GM19351 (cell line): ENCODE data around the gene ZNF606.
A peak's percentile ranks its signal among the peaks of the same experiment; 100 is the strongest.
"Not testable (repeated sequence)": the region's sequence is repeated elsewhere in the genome, so short reads cannot be mapped to it uniquely, and the experiment has no call there.

Experiments used
- ATAC-seq: cut with Tn5 transposase; IDR thresholded peaks from one replicate; pipeline ENCODE4 v1.9.1; 2021; ENCODE audit warnings: mild to moderate bottlenecking, moderate library complexity; ENCODE audit not compliant: unreplicated experiment

ZNF606 gene

DNA sequence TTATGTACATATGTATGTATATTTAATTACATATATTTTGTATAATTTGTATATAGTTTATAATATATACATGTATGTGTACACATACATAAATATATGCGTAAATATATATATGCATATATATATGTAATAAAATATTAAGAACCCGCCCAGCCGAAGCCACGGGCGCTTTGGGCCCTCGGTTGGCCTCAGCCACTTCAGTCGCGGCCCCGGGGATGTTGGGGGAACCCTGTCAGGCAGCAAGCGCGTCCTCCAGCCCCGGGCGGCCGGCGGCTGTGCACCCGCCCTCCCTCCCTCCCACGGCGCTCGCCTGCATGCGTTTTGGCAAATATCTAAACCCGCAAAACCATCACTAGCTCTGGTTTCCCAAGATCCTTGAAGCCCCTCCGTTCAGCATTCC lies 7.9 kb upstream of the ZNF606 start:
- no peak for ATAC-seq

DNA sequence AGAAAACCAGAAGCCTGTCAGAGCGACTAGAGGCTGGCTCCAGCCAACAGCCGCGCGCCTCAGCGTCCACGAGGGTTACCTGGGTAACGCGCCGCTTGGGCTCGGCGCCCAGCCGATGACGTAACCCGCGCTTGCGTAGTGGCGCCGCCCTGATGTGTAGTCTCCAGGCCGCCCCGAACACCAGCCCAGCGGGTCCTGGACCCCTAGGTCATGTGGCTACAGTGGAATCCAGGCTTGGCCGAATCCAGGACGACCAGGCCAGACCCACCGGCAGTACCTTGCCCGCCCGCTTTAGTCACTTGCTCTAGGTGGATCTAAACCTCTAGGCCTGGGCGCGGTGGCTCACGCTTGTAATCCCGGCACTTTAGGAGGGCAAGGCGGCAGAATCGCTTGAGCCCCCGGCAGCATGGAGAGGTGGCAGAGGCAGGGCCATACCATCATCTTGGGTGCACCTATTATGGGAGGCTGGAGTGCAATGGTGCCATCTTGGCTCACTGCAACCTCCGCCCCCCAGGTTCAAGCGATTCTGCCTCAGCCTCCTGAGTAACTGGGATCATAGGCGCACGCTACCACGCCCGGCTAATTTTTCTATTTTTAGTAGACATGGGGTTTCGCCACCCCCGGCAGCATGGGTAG lies 7.2 kb upstream of the ZNF606 start:
- peak; percentile 61 for ATAC-seq

DNA sequence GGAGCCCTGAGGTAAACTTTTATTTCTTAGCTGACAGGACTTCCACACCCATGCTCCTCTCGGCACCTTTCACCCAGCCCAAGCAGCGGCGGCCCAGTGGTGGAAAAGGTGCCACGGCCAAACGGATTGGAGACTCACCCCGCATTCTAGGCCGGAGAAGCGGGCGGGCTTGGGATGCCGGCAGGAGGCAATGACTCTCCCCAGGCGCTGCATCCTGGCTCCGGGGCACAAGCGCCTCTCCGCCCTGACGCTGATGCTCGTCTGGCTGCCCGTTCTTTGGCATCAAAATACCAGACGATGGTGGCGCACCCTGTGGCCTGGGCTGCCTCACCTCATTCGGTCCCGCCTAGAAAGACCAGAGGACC lies 6.7 kb upstream of the ZNF606 start:
- ATAC-seq, result no peak

DNA sequence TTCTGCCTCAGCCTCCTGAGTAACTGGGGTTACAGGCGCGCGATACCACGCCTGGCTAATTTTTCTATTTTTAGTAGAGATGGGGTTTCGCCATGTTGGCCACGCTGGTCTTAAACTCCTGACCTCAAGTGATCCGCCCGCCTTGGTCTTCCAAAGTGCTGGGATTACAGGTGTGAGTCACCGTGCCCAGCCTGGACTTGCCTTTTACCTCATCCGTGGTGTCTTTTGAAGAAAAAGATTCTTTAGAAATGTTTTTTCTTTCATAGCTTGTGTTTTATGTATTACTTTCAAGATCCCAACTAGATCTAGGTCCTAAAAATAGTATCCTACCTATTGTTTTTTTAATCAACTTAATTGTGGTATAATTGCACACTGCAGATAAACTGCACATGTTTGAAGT lies 6.3 kb upstream of the ZNF606 start:
- ATAC-seq, result not testable (repeated sequence)

DNA sequence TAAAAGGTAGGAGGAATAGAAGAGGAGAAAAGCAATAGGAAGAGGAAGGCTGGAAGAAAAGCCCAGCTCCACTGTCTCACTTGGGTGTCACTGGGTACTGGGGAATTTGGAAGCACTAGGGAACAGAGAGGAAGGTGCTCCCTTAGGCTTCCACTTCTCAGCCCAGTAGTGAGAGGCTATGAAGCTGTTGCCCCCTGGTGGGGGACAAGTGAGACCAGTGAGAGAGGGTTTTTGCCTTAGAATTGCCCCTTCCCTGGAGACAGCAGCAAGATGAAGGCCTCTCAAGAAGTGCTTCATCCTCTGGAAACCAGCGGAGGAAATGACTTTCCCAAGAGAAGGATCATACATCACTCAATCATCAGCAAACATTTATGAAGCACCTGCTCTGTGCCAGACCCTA lies 4.7 kb upstream of the ZNF606 start:
- ATAC-seq, result no peak

DNA sequence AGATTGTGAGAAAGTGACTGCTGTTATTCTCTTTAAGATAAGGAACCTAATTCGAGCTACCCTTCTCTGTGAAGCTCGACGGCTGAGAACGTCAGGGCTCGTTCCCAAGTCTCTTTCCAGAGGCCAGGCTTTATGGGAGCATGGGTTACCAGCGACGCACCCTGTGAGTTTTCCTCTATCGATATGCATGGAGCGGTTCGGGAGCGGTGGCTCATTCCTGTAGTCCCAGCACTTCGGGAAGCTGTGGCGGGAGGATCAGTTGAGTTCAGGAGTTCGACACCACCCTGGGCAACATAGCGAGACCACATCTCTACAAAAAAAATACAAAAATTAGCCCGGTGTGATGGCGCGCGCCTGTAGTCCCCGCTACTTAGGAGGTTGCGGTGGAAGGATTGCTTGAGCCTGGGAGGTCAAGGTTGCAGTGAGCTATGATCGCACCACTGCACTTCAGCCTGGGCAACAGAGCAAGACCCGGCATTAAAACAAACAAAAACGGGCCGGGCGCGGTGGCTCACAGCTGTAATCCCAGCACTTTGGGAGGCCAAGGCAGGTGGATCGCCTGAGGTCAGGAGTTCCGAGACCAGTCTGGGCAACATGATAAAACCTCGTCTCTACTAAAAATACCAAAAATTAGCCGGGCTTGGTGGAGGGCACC lies 681 bp upstream of the ZNF606 start:
- no peak for ATAC-seq

DNA sequence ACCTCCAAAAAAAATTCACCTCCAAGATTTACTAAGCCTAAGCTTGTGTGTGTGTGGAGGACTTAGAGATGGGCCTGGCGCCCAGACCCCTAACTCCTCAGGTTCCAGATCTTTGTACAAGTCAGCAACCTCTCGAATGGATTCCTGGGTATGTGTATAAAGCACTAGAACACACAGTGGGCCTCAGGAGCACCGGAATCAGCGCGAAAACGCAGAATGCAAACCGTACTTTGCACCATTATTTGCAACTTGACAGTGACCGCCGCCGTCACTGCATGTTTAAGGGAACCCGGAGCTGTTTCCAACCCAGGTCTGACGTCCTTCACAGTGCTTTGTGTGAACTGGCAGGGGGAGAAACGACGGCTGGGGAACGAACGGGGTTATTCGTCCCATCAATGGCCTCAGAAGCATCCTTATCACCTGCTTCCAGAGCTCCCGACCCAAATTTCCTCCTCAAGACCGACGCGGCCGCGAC lies 688 bp downstream of the ZNF606 start:
- ATAC-seq, result no peak

DNA sequence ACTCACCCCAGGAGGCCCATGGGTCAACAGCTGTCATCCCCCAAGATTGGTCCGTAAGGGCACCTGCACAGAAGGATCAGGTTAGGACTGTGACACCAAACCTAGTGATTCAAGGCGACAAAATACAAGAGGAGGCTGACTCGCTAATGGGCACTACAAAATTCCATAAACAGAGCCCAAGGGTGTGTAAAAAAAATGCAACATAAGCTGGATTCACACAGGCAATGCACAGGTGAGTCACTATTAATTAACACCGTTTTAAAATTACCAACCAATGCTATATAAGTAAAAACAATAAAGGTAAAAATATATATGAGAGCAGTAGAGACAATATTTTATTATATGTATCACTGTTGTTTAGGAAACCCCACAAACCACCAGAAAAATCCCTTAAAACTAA lies 1.9 kb downstream of the ZNF606 start:
- ATAC-seq, result no peak

DNA sequence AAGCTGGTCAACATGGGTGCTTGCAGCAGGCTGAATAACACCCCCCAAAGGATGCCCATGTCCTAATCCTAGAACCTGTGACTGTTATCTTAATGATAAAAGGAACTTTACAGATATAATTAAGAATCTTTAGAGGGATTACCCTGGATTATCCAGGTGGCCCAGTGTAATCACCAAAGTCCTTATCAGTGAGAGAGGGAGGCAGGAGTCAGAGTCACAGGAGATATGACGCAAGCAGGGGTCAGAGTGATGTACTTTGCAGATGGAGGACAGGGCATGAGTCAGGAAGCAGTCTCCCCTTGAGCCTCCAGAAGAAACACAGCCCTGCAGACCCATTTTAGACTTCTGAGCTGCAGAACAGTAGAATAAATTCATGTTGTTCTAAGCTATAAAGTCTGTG lies 9.8 kb downstream of the ZNF606 start:
- ATAC-seq, result no peak

DNA sequence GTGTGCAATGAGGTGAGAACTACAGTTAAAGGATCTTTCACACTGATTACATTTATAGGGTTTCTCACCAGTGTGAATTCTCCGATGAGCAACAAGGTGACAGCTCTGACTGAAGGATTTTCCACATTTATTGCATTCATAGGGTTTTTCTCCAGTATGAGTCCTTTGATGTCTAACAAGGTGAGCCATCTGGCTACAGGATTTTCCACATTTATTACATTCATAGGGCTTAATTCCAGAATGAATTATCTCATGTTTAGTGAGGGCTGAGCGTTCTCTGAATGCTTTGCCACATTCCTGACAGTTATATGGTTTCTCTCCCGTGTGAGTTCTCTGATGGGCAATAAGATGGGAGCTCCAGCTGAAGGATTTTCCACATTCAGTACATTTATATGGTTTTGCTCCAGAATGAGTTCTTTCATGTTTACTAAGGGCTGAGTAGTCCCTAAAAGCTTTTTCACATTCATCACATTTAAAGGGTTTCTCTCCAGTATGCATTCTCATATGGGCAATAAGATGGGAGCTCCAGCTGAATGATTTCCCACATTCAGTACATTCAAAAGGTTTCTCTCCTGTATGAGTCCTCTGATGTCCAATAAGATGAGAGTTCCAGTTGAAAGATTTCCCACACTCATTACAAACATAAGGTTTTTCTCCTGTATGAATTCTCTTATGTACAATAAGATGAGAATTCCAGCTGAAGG lies 23.9 kb downstream of the ZNF606 start:
- ATAC-seq, result no peak

DNA sequence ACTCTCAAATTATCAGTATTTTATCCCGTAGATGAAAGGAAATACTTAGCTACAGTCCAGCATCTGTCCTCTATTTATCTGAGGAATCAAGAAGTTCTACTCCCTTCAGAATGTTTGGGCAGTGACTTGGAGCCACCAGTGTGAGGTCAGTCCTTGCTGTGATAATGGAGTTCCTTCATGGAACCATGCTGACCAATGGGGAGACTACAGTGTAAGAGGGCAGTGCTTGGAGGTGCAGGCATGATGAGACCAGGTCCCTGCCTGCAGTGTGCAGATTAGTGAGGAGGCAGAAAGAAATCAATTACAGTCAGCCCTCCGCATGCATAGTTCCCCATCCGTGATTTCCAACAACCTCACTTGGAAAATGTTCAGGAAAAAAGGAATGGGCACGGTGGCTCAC lies 28.2 kb downstream of the ZNF606 start, which contains the start of gene C19orf18:
C19orf18 (minus strand) TSS at position 101 of the 400 bp plus-strand sequence. CDS start 102 bp downstream, outside the sequence.
- ATAC-seq, result no peak

DNA sequence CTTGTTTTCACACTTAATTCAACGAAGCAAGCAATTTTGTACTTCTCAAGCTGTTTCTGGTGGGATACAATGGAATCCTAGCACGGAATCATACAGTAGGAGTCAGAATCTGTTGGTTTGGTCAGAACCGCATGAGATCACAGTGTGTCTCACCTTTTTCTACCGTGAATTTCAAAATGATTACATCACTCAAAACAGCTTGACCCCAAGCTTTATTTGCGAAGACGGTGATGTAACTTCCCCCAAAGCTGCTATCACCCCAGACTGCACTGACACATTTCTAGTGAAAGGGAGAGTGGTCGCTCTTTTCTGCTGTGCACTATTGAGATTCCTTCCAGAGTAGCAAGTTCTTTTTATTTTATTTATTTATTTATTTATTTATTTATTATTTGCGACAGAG lies 37.9 kb downstream of the ZNF606 start:
- no peak for ATAC-seq

DNA sequence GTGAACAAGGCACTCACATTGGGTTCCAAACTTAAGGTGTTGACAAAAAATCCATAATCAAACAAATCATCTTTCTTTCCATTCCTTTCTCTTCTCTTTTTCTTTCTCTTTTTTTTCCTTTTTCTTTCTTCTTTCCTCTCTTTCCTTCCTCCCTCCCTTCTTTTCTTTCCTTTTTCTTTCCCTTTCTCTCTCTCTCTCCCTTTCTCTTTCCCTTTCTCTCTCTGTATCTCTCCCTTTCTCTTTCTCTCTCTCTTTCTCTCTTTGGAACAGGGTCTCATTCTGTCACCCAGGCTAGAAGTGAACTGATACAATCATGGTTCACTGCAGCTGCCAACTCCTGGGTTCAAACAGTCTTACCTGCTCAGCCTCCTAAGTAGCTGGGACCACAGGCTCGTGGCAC lies 40.8 kb downstream of the ZNF606 start:
- no peak for ATAC-seq

DNA sequence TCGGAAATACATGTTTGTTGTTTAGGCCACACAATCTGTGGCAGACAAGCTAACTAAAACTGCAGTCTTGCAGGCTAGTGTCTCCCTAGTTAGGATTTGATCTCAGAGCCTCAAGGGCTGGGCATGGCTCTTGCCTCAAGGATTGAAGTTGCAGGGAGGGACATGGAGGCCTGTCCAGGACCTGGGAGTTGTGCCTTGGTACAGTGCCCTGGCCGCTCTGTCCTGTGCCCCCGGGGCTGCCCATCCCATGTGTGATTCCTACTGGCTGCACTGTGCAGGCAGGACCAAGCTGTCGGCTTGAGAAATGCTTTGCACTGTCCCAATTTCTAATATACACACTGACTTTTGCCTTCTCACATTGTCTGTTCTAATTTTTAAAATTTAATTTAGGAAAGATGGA lies 47.6 kb downstream of the ZNF606 start:
- ATAC-seq, result no peak

DNA sequence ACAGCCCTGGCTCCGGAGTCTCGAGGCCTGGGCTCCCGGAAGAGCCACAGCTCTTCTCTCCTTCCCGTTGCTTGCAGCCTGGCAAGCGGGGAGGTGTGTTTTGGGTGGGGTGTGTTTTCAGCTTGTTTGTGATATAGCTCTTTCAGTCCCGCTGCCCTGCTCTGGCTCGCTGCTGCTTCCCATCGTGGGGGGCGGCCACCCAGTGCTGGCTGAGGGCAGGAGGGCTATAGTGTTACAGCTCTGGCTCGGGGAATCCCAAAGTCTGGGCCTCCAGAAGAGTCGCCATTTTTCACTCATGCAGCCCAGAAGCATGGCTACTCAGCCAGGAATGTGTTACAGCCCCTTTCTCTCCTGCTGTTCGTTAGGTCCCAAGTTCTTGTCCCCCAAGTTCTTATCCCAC lies 52.9 kb downstream of the ZNF606 start:
- ATAC-seq, result no peak

DNA sequence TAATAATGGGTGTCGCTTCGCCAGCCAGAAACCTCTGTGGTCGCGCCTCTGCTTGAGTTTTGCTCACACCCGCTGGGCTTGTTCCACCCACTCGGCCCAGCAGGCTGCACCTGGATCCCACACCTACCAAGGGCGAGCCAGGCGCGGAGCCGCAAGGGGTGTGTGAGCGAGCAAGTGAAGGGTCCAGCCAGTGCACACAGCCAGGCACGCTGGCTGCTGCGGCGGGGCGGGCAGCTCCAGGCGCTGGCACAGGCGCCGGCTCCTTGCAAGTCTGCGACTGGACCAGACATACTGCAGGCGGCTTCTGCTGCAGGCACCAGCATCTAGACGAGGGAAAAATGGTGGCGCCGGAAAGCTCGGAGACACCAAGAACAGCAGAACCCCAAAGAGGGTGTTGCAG lies 53.3 kb downstream of the ZNF606 start:
- no peak for ATAC-seq

DNA sequence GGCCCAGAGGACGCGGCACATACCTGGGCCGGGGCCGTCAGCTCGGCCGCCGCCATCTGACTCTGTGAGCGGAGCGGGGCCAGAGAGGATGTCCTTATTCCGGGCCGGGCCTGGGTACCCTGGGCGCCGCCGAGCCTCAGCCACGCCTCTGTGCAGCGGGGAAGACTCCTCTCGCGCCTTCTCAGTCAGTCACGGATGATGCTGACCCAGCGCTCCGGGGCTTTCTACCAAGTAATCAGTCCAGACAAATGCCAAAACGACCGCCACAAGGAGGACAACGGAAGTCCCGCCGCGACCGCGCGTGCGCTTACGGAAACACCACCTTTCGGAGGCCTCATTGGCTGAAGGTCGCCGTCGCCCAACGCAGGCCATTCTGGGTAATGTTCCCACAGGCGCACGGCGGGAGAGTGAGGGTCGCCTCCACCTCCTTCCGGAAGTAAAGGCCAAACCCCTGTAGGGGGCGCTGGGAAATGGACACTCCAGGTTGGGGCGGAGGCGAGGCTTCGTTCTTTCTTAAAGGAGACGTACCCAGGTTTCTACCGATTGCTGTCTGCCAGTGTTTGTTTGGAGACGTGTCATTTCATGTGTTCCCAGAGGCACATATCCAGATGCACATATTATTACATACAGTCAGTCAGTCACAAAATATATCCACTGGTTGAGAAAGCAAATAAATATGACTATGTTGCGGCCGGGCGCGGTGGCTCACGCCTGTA lies 55.0 kb downstream of the ZNF606 start, which contains the start of gene ZNF256:
ZNF256 (minus strand) TSS at position 288 of the 716 bp plus-strand sequence; CDS start at position 56, 232 bp downstream.
- peak; percentile 93 for ATAC-seq

DNA sequence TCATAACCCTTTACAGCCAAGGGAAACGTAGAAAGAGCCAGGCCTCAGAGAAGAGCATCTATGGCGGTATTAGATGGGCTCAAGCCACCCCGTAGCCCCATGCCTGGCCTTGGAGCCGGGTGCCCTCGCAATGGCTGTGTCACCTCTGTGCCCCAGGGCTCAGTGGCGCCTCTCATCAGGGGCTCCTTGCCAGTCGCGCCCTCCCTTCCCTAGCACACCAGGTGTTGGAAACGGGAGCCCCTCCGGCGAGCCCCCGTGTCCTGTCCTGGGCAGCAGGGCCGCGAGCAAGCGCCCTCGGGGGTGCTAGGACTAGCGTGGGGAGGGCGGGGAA lies 55.6 kb downstream of the ZNF606 start:
- ATAC-seq, result no peak

DNA sequence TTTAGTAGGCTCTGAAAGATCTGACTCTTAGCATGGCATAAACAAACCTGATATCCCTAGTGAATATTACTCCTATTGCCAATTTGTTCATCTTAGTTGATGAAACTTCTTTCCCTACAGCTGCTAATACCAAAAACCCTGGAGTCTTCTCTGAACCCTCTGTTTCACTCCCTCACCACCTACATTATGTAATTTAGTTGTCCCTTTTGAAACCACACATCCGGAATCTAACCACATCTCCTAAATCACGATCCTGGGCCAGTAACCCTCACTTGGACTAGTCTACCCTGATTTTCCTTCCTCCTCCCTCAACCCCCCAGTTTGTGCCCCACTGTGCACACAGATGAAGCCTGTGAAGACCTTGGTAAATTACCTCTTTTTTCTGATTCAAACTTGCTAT lies 56.3 kb downstream of the ZNF606 start:
- no peak for ATAC-seq

DNA sequence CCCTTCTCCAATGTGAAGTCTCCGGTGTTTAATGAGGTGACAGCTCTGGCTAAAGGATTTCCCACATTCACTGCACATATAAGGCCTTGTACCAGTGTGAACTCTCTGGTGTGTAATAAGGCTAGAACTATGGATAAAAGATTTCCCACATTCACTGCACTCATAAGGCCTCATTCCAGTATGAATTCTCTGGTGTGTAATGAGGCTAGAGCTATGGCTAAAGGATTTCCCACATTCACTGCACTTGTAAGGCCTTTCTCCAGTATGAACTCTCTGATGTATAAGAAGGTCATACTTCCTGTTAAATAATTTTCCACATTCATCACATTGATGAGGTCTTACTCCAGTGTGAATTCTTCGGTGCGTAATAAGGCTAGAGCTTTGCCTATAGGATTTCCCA lies 61.0 kb downstream of the ZNF606 start:
- no peak for ATAC-seq

DNA sequence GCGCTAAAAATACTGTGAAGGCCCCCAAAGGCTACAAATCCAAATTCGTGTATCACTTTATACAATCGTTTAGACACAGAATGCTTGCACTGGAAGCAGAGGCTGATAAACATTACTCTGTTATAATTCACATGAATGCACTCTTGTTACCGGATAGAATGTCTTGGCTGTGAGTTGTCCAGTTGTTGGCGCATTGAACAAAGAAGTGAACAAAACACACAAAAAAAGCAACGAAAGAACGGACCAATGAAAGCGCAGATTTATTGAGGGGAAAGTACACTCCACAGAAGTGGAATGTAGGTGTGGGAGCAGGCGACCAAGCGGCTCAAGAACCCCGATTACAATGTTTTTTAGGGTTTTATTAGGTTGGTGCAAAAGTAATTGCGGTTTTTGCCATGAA lies 66.9 kb downstream of the ZNF606 start:
- no peak for ATAC-seq
